Mesendoderm (in vitro differentiated cells): ENCODE results near the gene OR9A4.

Source experiments
- DNase-seq: peaks from one replicate; pipeline ENCODE4 v3.0.0; 2013
- H2AK5ac ChIP-seq: 2 replicates; pipeline ENCODE4 v1.6.1; 2013; ENCODE audit warnings: low read length, inconsistent platforms
- H2BK120ac ChIP-seq: 2 replicates; pipeline ENCODE4 v1.6.1; 2013; ENCODE audit warnings: low read depth, mild to moderate bottlenecking, low read length, moderate library complexity, mixed read lengths
- H2BK15ac ChIP-seq: replicated peaks from 2 replicates; pipeline ENCODE4 v1.6.1; 2013; ENCODE audit warnings: low read depth, mild to moderate bottlenecking, moderate library complexity
- H2BK5ac ChIP-seq: 2 replicates; pipeline ENCODE4 v1.6.1; 2013; ENCODE audit warnings: low read length, inconsistent platforms
- H3K18ac ChIP-seq: 2 replicates; pipeline ENCODE4 v1.6.1; 2013; ENCODE audit warnings: mild to moderate bottlenecking, low read length, mixed read lengths
- H3K23ac ChIP-seq: one replicate; pipeline ENCODE4 v1.6.1; 2013; ENCODE audit warnings: low read length
- H3K27ac ChIP-seq: 2 replicates; pipeline ENCODE4 v1.5.1; 2013; ENCODE audit warnings: low read depth, mild to moderate bottlenecking, inconsistent platforms, low read length, moderate library complexity
- H3K27me3 ChIP-seq: 2 replicates; pipeline ENCODE4 v1.6.1; 2013; ENCODE audit warnings: low read length, control low read depth, mild to moderate bottlenecking, inconsistent platforms; ENCODE audit not compliant: insufficient read depth, poor library complexity
- H3K36me3 ChIP-seq: 2 replicates; pipeline ENCODE4 v1.6.1; 2013; ENCODE audit warnings: low read length, inconsistent platforms; ENCODE audit not compliant: control insufficient read depth, insufficient read depth
- H3K4ac ChIP-seq: one replicate; pipeline ENCODE4 v1.6.1; 2013; ENCODE audit warnings: low read depth, mild to moderate bottlenecking, low read length, moderate library complexity
- H3K4me1 ChIP-seq: 2 replicates; pipeline ENCODE4 v1.6.1; 2013; ENCODE audit warnings: low read depth, low read length, inconsistent platforms; ENCODE audit not compliant: control insufficient read depth
- H3K4me2 ChIP-seq: 2 replicates; pipeline ENCODE4 v1.6.1; 2013; ENCODE audit warnings: low read length
- H3K4me3 ChIP-seq: 2 replicates; pipeline ENCODE4 v1.5.1; 2013; ENCODE audit warnings: mild to moderate bottlenecking, low read length
- H3K56ac ChIP-seq: one replicate; pipeline ENCODE4 v1.6.1; 2013; ENCODE audit warnings: low read length
- H3K79me1 ChIP-seq: 2 replicates; pipeline ENCODE4 v1.6.1; 2013; ENCODE audit warnings: low read length, inconsistent platforms
- H3K79me2 ChIP-seq: 2 replicates; pipeline ENCODE4 v1.6.1; 2013; ENCODE audit warnings: mild to moderate bottlenecking, low read length; ENCODE audit not compliant: control insufficient read depth, insufficient read depth
- H3K9ac ChIP-seq: 2 replicates; pipeline ENCODE4 v1.6.1; 2013; ENCODE audit warnings: low read length, inconsistent platforms
- H4K5ac ChIP-seq: one replicate; pipeline ENCODE4 v1.6.1; 2013; ENCODE audit warnings: low read length
- H4K8ac ChIP-seq: one replicate; pipeline ENCODE4 v1.6.1; 2013; ENCODE audit warnings: low read depth, mild to moderate bottlenecking, control low read depth, low read length, moderate library complexity
- WGBS: extraction: QIAGEN DNeasy Blood & Tissue Kit; methylation state at CpG from one replicate; pipeline ENCODE4 v1.1.7; 2013; ENCODE audit warnings: low lambda C conversion rate, missing lambda C conversion rate; ENCODE audit not compliant: insufficient coverage; ENCODE audit errors: extremely low coverage; 5-methylcytosine and 5-hydroxymethylcytosine counted together

Gene OR9A4

DNA sequence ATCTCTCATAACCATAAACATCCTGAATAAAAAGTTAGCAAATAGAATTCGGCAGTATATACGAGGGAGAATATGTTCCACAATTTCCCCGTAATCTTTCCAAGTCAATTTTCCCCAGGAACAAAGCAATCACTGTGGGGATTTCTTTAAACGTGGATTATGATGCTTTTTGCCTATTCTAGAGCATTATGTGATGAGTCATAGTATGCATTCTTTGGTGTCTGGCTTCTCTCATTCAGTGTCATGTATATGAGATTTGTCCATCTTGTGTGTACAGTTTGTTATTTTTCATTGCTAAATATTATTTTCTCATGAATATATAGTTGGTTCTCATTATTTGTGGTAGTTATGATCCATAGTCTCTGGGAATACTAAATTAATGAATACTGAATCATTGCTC, 9.9 kb upstream of the OR9A4 start:
- Histone ChIP-seq H3K23ac (no peak overlapping the region), H3K27ac (no peak overlapping the region), H4K8ac (no peak overlapping the region), H2BK15ac (no peak overlapping the region), H3K4me3 (no peak overlapping the region), H3K9ac (no peak overlapping the region), H3K4me1 (no peaks in the 10 kb centered on the region), H3K4me2 (no peak overlapping the region), H3K36me3 (no peaks in the 10 kb centered on the region), H3K27me3 (no peaks in the 10 kb centered on the region), H2AK5ac (no peak overlapping the region), H4K5ac (no peak overlapping the region), H3K79me1 (no peaks in the 10 kb centered on the region), H2BK120ac (no peak overlapping the region), H3K56ac (no peak overlapping the region), H3K18ac (no peak overlapping the region), H3K79me2 (no peaks in the 10 kb centered on the region), H3K4ac (no peak overlapping the region), H2BK5ac (no peak overlapping the region)
- no peak for DNase-seq
- WGBS = no CpG with 5 or more reads among the region's 4 CpGs

DNA sequence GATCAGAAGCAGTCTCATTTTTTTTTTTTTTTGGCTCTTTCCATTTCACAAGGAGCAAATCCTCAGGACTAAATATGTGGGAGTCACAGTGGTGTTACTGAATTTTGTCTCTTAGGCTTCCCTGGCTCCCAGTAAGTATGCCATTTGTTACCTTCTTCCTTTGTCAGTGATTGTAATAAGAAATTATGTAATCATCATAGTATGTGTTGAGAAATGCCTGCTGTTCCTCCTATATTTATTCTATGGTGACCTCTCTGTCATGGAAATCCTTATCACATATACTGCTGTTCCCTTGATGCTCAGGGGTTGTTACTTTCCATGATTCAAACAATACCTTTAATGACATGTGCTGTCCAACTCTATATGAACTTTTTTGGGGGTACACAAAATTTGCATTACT, 4.8 kb upstream of the OR9A4 start:
- Histone ChIP-seq H3K79me2 (no peaks in the 10 kb centered on the region), H2BK120ac (no peak overlapping the region), H3K18ac (no peak overlapping the region), H3K4me3 (no peak overlapping the region), H3K56ac (no peak overlapping the region), H3K4ac (no peak overlapping the region), H3K4me1 (no peaks in the 10 kb centered on the region), H3K27ac (no peak overlapping the region), H4K5ac (no peak overlapping the region), H3K4me2 (no peak overlapping the region), H3K79me1 (no peaks in the 10 kb centered on the region), H2AK5ac (no peak overlapping the region), H2BK15ac (no peak overlapping the region), H3K27me3 (no peaks in the 10 kb centered on the region), H3K9ac (no peak overlapping the region), H3K36me3 (no peaks in the 10 kb centered on the region), H4K8ac (no peak overlapping the region), H3K23ac (no peak overlapping the region), H2BK5ac (no peak overlapping the region)
- no peak for DNase-seq

GRCh38 chr7:141915565-141915964, 634 bp upstream of the OR9A4 start:
- H2BK15ac ChIP-seq = no peak overlapping the region
- H3K27ac ChIP-seq = no peak overlapping the region
- H4K8ac ChIP-seq = no peak overlapping the region
- WGBS = no CpG with 5 or more reads among the region's 2 CpGs
- no peak overlapping the region for H2AK5ac ChIP-seq
- no peaks in the 10 kb centered on the region for H3K27me3 ChIP-seq
- H3K4ac ChIP-seq = no peak overlapping the region
- H3K79me1 ChIP-seq = no peaks in the 10 kb centered on the region
- H4K5ac ChIP-seq = no peak overlapping the region
- no peak overlapping the region for H3K4me3 ChIP-seq
- no peak overlapping the region for H3K9ac ChIP-seq
- H3K4me1 ChIP-seq = no peaks in the 10 kb centered on the region
- H2BK120ac ChIP-seq = no peak overlapping the region
- H3K18ac ChIP-seq = no peak overlapping the region
- H2BK5ac ChIP-seq = no peak overlapping the region
- H3K4me2 ChIP-seq = no peak overlapping the region
- H3K36me3 ChIP-seq = no peaks in the 10 kb centered on the region
- DNase-seq = peak; percentile 22
- H3K23ac ChIP-seq = no peak overlapping the region
- no peaks in the 10 kb centered on the region for H3K79me2 ChIP-seq
- H3K56ac ChIP-seq = no peak overlapping the region

- no peak for DNase-seq
- H3K4ac ChIP-seq = no peak overlapping the region
- no peak overlapping the region for H4K5ac ChIP-seq
- no peak overlapping the region for H3K4me2 ChIP-seq
- no peaks in the 10 kb centered on the region for H3K4me1 ChIP-seq
- no peak overlapping the region for H2BK120ac ChIP-seq
- no peak overlapping the region for H2BK15ac ChIP-seq
- no peak overlapping the region for H4K8ac ChIP-seq
- H3K79me1 ChIP-seq = no peaks in the 10 kb centered on the region
- H3K4me3 ChIP-seq = no peak overlapping the region
- no CpG with 5 or more reads among the region's 1 CpG for WGBS
- H3K18ac ChIP-seq = no peak overlapping the region
- no peak overlapping the region for H3K56ac ChIP-seq
- H3K27ac ChIP-seq = no peak overlapping the region
- H3K9ac ChIP-seq = no peak overlapping the region
- H2BK5ac ChIP-seq = no peak overlapping the region
- H3K36me3 ChIP-seq = no peaks in the 10 kb centered on the region
- no peaks in the 10 kb centered on the region for H3K79me2 ChIP-seq
- H2AK5ac ChIP-seq = no peak overlapping the region
- no peak overlapping the region for H3K23ac ChIP-seq
- no peaks in the 10 kb centered on the region for H3K27me3 ChIP-seq
These were observed 4.1 kb downstream of the OR9A4 start for GRCh38 chr7:141920281-141920680.

DNA sequence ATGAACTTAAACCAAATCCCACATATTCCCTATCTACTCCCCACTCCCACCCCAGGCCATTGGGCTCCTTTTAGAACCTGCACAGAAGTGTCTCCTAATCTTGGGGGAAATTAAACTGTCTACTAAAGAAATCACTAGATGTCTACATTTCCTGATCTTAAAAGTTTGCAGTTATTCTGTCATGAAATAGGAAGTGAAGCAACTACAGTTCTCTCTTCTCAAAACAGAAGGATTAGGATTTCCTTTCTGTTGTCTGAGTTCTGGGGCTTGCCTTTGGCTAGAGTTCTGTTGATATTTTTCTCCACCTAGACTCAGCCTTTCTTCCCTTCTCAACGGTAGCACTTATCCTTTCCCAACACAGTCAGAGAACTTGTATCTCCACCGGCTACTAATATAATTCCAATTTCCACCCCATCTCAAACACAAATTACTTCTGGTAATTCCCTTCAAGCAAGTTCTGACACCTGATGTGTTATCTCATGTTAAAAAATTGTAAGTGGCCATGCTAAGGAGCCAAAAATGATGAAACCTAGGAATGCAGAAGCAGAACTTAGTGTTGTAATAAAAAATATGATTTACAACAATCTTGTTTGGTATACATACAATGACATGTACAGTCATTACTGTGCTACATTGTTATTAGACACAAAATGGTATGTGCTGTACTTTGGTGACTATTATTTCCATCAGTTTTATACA, 12.1 kb downstream of the OR9A4 start:
- Histone ChIP-seq H3K4me3 (no peak overlapping the region), H3K4ac (no peak overlapping the region)

DNA sequence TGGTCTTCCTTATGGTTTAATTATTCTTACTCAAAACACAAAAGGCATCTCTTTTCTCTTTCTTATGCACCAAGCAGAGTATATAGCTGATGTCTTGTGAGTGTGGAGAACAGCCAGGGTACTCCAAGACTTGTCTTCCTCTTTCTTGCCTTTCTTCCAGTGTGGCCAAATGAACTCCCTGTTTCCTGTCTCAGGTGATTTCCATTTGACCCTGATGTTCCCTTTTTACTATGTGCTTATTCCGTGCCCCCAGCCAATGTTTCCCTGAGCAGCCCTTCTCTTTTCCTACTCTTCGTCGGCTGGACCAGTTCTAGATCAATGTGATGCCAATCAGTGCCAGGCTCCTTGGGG, 12.6 kb downstream of the OR9A4 start:
- H3K18ac ChIP-seq = no peak overlapping the region
- H3K27me3 ChIP-seq = no peaks in the 10 kb centered on the region
- H3K79me2 ChIP-seq = no peaks in the 10 kb centered on the region
- no peak overlapping the region for H3K9ac ChIP-seq
- no peak overlapping the region for H3K4me3 ChIP-seq
- H3K4me1 ChIP-seq = no peaks in the 10 kb centered on the region
- DNase-seq = no peak
- no peak overlapping the region for H4K8ac ChIP-seq
- H3K36me3 ChIP-seq = no peaks in the 10 kb centered on the region
- H3K4ac ChIP-seq = no peak overlapping the region
- H4K5ac ChIP-seq = no peak overlapping the region
- H3K4me2 ChIP-seq = no peak overlapping the region
- no peak overlapping the region for H2BK5ac ChIP-seq
- H3K56ac ChIP-seq = no peak overlapping the region
- no CpG with 5 or more reads among the region's 3 CpGs for WGBS
- H3K79me1 ChIP-seq = no peaks in the 10 kb centered on the region
- H3K27ac ChIP-seq = no peak overlapping the region
- no peak overlapping the region for H2AK5ac ChIP-seq
- no peak overlapping the region for H2BK15ac ChIP-seq
- no peak overlapping the region for H2BK120ac ChIP-seq
- no peak overlapping the region for H3K23ac ChIP-seq

More for the DNA sequence above, 12.1 kb downstream of the OR9A4 start:
- no peak for DNase-seq
- Histone ChIP-seq H2BK5ac (no peak overlapping the region), H4K5ac (no peak overlapping the region), H3K4me1 (no peaks in the 10 kb centered on the region), H2BK120ac (no peak overlapping the region), H3K18ac (no peak overlapping the region), H3K4me2 (no peak overlapping the region), H2AK5ac (no peak overlapping the region), H3K56ac (no peak overlapping the region), H4K8ac (no peak overlapping the region), H3K27ac (no peak overlapping the region), H3K79me1 (no peaks in the 10 kb centered on the region), H3K79me2 (no peaks in the 10 kb centered on the region), H3K23ac (no peak overlapping the region), H3K27me3 (no peaks in the 10 kb centered on the region), H3K36me3 (no peaks in the 10 kb centered on the region), H2BK15ac (no peak overlapping the region), H3K9ac (no peak overlapping the region)
- 100% methylated on average over 1 of the region's 2 CpGs for WGBS
